Measurements from ENCODE around the gene GPX4.

The GPX4 gene

DNA sequence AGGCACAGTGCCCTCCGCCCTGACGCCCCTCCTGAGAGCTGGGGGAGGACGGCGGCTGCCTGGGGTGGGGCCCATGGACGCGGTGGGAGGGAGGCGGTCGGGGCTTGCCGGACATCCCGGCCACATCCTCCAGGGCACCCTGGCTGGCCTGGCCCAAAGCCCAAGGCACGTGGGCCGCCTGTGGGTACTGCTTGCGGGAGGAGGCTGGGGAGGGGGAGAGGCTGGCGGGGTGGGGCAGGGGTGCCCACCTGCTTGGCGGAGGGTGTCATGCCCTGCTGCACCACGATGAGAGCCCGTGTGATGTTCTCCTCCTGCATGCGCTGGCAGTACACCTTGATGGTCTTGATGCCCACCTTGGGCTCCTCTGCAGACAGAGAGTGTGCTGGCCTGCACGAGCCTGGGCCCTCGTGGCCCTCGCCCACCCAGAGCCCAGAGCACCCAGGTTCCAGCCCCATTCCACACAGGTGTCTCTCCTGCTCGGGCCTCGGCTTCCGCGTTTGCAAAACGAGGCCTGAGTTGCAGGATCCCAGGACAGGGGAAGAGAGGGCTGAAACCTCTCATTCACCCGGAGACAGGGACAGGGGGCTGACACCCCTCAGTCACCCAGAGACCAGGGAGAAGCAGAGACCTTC is 12.1 kb upstream of the GPX4 start:
- TF ChIP-seq, protein P1, sequence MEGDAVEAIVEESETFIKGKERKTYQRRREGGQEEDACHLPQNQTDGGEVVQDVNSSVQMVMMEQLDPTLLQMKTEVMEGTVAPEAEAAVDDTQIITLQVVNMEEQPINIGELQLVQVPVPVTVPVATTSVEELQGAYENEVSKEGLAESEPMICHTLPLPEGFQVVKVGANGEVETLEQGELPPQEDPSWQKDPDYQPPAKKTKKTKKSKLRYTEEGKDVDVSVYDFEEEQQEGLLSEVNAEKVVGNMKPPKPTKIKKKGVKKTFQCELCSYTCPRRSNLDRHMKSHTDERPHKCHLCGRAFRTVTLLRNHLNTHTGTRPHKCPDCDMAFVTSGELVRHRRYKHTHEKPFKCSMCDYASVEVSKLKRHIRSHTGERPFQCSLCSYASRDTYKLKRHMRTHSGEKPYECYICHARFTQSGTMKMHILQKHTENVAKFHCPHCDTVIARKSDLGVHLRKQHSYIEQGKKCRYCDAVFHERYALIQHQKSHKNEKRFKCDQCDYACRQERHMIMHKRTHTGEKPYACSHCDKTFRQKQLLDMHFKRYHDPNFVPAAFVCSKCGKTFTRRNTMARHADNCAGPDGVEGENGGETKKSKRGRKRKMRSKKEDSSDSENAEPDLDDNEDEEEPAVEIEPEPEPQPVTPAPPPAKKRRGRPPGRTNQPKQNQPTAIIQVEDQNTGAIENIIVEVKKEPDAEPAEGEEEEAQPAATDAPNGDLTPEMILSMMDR (IDR thresholded peaks at IDR 0.05; ENCODE audit: low read depth, low read length): no peak
- H3K27me3 ChIP-seq: no peaks in the 10 kb centered on the region
- no peaks in the 10 kb centered on the region for H3K9me3 ChIP-seq
- H3K4me1 ChIP-seq: peaks cover 4% of the 10 kb centered on the region
- no peak for DNase-seq
- peaks cover 51% of the 10 kb centered on the region for H3K36me3 ChIP-seq
- H3K4me3 ChIP-seq (ENCODE audit: low read depth, low read length): no peak overlapping the region

DNA sequence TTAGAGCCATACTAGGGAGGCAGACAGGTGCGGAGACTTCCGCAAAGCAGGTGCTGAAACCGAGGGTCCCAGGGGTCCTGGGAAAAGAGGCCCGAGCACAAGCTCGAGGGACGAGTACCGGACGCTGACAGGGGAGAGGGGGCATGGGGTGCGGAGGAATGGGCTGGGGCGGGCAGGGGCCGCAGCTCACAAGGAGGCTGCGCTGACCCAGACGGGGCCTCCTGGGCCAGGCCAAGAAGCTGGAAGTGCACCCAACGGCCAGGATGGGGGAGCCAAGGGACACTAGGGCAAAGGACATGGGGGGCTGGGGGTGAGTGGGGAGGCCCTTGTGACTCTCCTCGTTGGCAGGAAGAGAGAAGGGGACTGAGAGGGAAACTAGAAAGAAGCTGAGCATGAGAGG is 10.5 kb upstream of the GPX4 start:
- Histone ChIP-seq H3K9me3 (no peaks in the 10 kb centered on the region), H3K27me3 (no peaks in the 10 kb centered on the region), H3K36me3 (peaks cover 49% of the 10 kb centered on the region), H3K4me1 (peaks cover 4% of the 10 kb centered on the region), H3K4me3 (ENCODE audit: low read depth, low read length) (no peak overlapping the region)
- TF ChIP-seq, protein P1 (IDR thresholded peaks at IDR 0.05; ENCODE audit: low read depth, low read length): no peak
- DNase-seq: no peak

DNA sequence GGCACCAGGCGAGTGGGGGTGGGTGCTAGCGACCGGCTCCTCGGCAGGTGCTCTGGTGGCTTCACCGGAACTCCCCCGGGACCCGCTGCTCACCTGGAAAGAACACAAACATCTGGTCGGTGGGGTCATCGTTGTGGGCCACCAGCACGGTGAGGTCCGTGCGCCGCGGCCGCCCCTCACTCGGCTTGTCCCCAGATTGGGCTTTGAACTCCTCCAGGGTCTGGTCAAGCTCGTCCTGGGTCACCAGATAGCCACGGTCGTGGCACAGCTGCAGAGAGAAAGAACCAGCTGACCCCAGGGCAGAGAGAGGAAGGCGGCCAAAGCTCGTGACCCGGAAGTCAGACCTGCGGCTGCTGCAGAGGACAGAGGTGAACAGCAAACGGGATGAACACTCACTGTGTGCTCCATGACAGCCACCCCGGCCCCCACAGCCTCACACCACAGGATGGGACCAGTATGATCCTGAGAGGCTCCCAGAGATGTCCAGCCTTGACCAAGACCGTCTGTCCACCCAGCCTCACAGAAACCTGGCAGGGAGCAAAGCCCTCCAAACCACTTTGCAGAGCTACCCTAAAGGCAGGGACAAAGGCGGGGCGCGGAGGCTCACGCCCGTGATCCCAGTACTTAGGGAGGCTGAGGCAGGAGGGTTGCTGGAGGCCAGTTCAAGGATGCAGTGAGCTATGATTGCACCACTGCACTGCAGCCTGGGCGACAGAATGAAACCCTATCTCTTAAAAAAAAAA is 9.8 kb upstream of the GPX4 start:
- H3K36me3 ChIP-seq: peaks cover 42% of the 10 kb centered on the region
- peak overlapping the region; percentile 96 for H3K4me3 ChIP-seq (ENCODE audit: low read depth, low read length)
- H3K4me1 ChIP-seq: peaks cover 4% of the 10 kb centered on the region
- no peaks in the 10 kb centered on the region for H3K9me3 ChIP-seq
- H3K27me3 ChIP-seq: no peaks in the 10 kb centered on the region
- peak; percentile 10 for DNase-seq
- TF ChIP-seq, protein P1 (IDR thresholded peaks at IDR 0.05; ENCODE audit: low read depth, low read length): no peak

DNA sequence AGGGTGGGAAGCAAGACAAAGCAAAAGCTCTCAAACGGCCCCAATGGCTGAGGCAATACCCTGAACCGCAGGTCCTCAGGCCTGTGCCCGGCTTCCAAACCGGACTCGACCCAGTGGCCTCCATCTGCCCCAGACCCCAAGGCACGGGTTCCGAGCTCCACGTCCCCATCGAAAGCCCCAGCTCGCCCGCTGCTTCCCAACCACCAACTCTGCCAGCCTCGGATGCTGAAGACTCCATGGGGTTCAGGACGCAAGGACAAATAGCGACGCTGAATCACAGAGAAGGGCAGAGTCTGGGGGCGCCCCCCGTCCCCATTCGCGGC is 9.2 kb upstream of the GPX4 start:
- peak overlapping the region; percentile 96 for H3K4me3 ChIP-seq (ENCODE audit: low read depth, low read length)
- no peak for DNase-seq
- no peaks in the 10 kb centered on the region for H3K27me3 ChIP-seq
- peaks cover 36% of the 10 kb centered on the region for H3K36me3 ChIP-seq
- no peaks in the 10 kb centered on the region for H3K9me3 ChIP-seq
- TF ChIP-seq, protein P1 (IDR thresholded peaks at IDR 0.05; ENCODE audit: low read depth, low read length): no peak
- peaks cover 4% of the 10 kb centered on the region for H3K4me1 ChIP-seq

DNA sequence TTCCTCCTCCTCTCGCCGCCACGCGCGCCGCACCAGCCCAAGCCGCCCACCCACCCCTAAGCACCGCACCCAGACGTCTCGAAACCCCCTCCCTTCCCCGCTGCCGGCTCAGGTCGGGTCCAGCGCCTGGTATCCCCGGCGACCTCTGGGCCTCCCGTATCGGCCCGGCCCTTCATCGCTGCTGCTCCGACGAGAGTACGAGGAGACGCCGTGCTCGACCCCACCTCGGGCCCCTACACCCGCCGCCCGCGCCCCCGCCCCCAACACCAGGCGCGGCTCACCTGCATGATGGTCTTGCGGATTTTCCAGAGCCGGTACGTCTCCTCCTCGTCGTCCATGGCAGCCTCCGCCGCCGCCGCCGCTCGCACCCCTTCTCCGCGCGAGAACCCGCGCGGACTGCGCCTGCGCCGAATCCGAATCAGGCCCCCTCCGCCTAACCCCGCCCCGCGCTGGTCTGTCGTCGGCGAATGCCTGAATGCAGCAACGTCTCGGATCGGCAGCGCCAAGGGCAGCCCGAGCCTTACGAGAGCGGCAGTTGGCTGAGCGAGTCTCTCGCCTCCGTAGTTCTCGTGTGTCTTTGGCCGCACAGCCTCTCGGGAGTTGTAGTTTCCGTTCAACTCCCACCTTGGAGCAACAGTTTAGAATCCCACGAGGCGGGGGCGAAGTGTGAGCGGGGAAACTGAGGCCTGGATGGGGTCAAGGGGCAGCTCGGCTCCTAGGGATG is 8.7 kb upstream of the GPX4 start, which contains the start of gene POLR2E:
POLR2E (minus strand) TSS at position 398 of the 724 bp plus-strand sequence; CDS start at position 338, 60 bp downstream.
- TF ChIP-seq, protein P1 (IDR thresholded peaks at IDR 0.05; ENCODE audit: low read depth, low read length): no peak
- peak within 1 kb of the TSS; percentile 96 for H3K4me3 ChIP-seq (ENCODE audit: low read depth, low read length)
- peaks cover 35% of the 10 kb centered on the region for H3K36me3 ChIP-seq
- H3K9me3 ChIP-seq: no peaks in the 10 kb centered on the region
- peak; percentile 98 for DNase-seq
- peaks cover 4% of the 10 kb centered on the region for H3K4me1 ChIP-seq
- H3K27me3 ChIP-seq: no peaks in the 10 kb centered on the region
